GM21447 (cell line): ENCODE data around the gene SMIM24.
"Not testable (repeated sequence)": the region's sequence is repeated elsewhere in the genome, so short reads cannot be mapped to it uniquely, and the experiment has no call there.

Experiments used
- ATAC-seq: cut with Tn5 transposase; IDR thresholded peaks from one replicate; pipeline ENCODE4 v1.9.1; 2021; ENCODE audit not compliant: unreplicated experiment

Gene SMIM24

DNA sequence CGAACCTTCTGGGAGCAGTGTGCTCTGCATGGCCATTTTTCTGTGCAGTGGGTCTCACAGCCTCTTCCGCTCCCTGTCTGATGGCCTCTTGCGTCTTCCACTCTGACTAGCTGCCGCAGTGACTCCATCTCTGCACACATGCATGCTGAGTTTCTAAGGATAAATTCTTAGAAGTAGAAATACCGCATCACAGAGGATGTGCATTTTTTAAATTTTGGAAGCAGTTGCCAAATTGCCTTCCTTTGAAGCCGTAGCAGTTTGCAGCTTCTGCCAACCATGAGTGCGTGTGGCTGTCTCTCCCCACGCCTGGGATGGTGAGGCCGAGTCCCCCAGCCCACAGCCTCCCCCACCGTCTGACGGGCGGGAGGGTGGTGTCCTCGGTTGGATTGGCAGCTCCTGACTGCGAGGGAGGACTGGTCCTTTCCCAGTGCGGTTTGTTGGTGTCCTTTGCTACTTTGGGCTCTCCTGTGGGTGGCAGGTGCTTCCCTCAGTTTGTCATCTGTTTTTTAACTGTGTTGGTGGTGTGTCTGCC lies 35.6 kb upstream of the SMIM24 start:
- ATAC-seq: no peak

GRCh38 chr19:3514930-3515329 lies 34.6 kb upstream of the SMIM24 start:
- no peak for ATAC-seq

DNA sequence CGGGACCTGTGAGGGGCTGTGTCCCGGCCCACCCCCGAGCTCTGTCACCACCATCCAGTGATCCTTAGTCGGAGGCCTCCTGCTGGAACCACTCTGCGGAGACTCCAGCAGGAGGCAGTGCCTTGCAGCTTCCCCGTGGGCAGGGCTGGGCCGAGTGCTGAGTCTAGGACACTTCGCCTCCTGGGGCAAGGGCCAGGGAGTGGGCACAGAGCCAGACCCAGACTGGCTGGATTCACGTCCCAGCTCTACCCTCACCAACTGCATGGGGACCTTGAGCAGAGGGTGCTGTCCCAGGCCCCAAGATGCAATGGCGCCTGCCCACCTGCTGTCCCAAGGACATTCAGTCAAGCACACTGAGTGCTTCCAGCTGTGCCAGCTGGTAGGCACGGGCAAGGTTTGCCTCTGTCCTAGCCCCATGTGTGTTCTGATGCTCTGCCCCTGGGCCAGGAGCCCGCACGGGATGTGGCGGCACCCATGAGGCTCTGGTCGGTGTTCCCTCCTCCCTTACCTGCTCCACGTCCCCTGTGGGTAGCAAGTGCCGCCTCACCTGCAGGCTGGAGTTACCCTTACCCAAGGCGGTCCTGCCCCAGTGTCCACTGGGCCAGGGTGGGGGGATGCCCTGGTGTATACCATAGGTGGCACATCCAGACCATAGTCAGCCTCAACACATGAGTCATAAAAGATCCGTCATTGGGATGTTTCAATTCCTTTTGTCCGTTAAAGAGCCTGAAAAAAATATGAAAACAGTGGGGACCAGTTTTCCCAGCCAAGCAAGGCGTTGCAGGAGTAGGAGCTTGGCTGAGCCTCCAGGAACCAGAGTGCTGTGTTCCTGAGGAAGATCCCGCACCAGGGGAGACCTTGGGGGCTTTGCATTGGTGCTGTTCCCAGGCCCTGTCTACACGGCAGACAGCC lies 33.2 kb upstream of the SMIM24 start:
- ATAC-seq: no peak

DNA sequence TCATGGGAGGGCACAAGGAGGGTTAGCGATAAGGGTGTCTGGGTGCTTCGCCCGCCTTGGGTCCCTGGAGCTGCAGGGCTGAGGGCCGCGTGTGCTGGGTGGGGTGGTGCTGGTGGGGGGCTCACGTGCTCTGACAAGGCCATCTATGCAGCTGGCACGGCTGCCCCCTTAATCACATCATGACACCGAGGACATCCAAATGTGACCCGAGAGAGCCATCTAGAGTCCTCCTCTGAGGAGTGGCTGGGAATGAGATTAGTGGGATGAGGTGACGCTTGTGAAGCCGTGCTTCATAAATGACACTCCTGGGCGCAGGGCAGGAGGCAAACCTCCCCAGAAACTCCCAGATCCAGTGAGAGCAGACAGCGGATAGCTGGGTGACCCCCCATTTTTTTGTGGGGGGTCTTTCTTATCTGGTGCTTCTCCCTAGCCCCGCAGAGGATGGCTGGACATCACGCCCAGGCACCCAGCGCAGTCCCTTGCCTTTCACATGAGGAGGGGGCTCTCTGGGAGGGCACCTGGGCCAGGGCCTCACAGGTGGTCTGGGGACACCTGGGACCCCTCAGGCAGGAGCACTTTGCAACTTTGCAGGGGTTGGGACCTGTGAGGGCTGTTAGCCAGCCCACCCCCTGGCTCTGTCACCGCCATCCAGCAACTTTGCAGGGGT lies 32.4 kb upstream of the SMIM24 start:
- ATAC-seq: no peak

GRCh38 chr19:3511506-3512251 lies 31.4 kb upstream of the SMIM24 start:
- ATAC-seq: no peak

DNA sequence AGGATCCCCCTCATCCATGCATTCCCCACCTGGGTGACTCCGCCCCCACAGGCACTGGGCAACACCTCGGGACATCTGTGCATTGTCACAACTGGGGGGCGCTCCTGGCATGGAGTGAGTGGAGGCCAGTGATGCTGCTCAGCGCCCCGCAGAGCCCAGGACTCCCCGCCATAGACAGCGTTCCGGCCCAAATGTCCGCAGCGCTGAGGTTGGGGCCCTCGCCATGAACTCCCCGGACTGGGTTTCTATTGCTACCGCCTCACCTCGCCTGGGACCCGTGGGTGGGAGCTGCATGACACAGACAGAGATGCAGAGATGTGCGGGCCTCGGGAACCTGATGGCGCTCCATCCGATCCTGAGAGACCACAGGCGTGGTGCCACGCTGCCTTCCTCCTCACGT lies 30.4 kb upstream of the SMIM24 start:
- ATAC-seq: no peak

GRCh38 chr19:3509566-3509989 lies 29.3 kb upstream of the SMIM24 start:
- no peak for ATAC-seq

- no peak for ATAC-seq
Measured at GRCh38 chr19:3508771-3509535, 28.6 kb upstream of the SMIM24 start.

- not testable (repeated sequence) for ATAC-seq
Measured at GRCh38 chr19:3508121-3508661, 27.9 kb upstream of the SMIM24 start.

DNA sequence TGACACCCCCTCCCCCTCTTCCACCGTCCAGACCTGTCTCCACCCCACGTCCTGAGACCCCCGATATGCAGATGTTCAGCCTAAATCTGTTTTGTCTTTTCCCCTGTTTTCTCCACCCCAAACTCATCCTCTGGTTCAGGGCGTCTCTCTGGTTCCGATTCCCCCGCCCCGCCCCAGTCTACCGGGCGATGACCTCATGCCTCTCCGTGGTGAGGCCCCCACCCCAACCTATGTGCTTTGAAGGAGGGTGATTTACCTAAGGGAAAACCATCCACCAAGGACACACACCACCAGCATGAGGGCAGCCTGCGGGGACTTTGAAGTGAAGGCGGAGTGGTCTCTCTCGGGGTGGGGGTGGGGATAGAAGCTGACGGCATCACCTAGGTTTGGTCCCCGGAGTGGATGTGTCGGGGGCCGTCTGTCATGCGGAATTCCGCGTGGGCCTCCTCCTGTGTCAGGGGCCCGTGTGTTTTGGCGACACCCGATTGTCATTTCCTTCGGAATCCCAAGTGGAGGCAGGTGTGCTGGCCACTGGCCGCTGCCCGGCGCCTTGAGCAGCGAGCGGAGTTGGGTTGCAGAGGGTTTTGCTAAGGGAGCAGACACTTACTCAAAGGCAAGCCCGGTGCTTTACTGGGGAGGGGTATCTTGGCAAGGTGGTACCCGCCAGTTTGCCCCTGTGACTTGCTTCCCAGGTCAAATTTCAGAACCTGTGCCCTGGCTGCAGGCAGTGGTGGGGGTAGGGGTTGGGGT lies 27.2 kb upstream of the SMIM24 start:
- no peak for ATAC-seq

GRCh38 chr19:3506384-3507340 lies 26.3 kb upstream of the SMIM24 start:
- ATAC-seq: peak; percentile 18

- ATAC-seq: peak; percentile 77
Measured at GRCh38 chr19:3505598-3506383, 25.5 kb upstream of the SMIM24 start, which contains the start of gene FZR1. FZR1 (plus strand) TSS chr19:3506311; CDS start chr19:3522990, 16,679 bp downstream.

GRCh38 chr19:3504735-3505134 lies 24.4 kb upstream of the SMIM24 start:
- no peak for ATAC-seq

DNA sequence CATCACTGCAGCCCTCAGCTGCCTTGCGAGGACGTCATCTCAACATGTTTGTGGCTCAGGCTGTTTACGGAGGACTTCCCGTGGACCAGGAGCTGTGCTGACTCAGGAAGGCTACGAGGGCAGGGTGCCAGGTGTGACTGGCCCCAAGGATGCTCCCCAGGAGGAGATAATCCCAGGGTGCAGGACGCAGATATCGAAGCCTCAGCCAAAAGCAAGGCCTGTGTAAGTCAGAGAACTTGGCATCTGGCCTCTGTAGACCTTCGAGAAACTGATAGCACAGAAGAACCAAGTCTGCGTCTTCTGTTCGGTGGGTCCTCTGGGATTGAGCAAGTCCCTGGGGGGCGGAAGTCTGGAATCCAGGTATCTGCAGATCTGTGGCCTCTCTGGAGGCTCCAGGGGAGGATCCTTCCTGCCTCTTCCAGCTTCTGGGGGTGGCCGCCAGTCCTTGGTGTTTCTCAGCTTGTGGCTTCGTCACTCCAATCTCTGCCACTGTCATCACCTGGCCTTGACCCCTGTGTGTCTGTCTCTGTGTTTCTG lies 22.8 kb upstream of the SMIM24 start:
- ATAC-seq: no peak

- no peak for ATAC-seq
Measured at GRCh38 chr19:3501780-3502179, 21.5 kb upstream of the SMIM24 start.

DNA sequence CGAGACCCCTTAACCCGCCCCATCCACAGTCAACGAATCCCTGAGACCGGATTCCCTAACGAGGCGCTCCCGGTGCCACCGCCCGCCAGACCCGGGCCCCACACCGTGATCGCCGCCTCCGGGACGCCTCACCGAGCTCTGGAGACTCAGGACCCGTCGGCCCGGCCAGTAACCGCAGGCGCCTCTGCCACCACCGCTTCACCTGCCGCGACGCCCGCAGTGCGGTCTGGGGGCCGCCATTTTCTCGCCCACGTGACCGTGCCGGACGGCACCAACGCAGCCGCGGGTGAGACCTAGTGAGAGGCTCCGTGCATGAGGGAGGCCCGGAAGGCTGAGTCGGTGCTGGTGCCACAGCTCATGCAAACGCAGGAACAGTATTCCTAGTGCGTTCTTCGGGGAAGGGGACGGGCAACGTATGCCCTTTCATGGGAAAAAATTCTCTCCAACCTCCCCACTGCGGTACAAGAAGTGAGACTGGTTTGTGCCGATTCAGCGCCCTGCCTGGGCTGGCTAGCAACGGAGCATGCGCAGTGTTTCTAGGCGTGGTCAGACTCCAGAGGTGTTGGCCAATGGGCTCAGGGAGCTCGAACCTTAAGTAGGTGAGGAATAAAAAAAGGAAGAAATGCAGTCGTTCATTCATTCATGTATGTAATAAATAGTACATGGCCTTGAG lies 20.2 kb upstream of the SMIM24 start, which contains the start of gene DOHH:
Gene DOHH (minus strand): TSS at position 246 of the 673 bp plus-strand sequence. CDS start 3,860 bp downstream, outside the sequence.
- ATAC-seq: peak; percentile 80
